Stimulated activated naive B cell treated with anti-CD40 and anti-IgM and Interleukin-4, amounts not matched to agents 10 μg/mL and 1 μg/mL and 100 μg/mL, for 72 hours (primary cell): ENCODE data around the gene VPREB1.

Experiments
- ATAC-seq, 2 donors: fragments of 150-1000 bp; cut with Tn5 transposase; replicated peaks; 2 replicates each; pipeline ENCODE4 v1.10.0; 2021; ENCODE audit warnings: moderate library complexity in 1 of 2
- DNase-seq: peaks from one replicate; pipeline ENCODE4 v3.0.0; 2021
- H3K27ac Mint-ChIP-seq: one replicate; pipeline ENCODE4 v1.8.0; 2022; ENCODE audit warnings: mild to moderate bottlenecking, mixed read lengths
- H3K27me3 Mint-ChIP-seq, 2 donors: one replicate each; pipeline ENCODE4 v1.8.0; 2022; ENCODE audit warnings: mixed read lengths in 2 of 2
- H3K36me3 Mint-ChIP-seq, 2 donors: one replicate each; pipeline ENCODE4 v1.8.0; 2022; ENCODE audit warnings: mixed read lengths in 2 of 2, mild to moderate bottlenecking in 1 of 2
- H3K4me1 Mint-ChIP-seq, 2 donors: one replicate each; pipeline ENCODE4 v1.8.0; 2022; ENCODE audit warnings: mixed read lengths in 2 of 2, mild to moderate bottlenecking in 1 of 2
- H3K4me3 Mint-ChIP-seq, 2 donors: one replicate each; pipeline ENCODE4 v1.8.0; 2022; ENCODE audit warnings: mild to moderate bottlenecking in 2 of 2, mixed read lengths in 2 of 2, moderate library complexity in 1 of 2
- H3K9me3 Mint-ChIP-seq, 2 donors: one replicate each; pipeline ENCODE4 v1.8.0; 2022; ENCODE audit warnings: mixed read lengths in 2 of 2, mild to moderate bottlenecking in 1 of 2

Gene VPREB1

GRCh38 chr22:22244316-22245250 lies at the start of gene VPREB1:
Gene VPREB1 (plus strand): TSS chr22:22244786. CDS start chr22:22244814, 28 bp downstream.
- no peaks in the 10 kb centered on the region for H3K36me3 Mint-ChIP-seq
- ATAC-seq (peak; percentile 30), DNase-seq (no peak)
- no peaks in the 10 kb centered on the region for H3K27me3 Mint-ChIP-seq
- peaks cover 46 to 80% of the 10 kb centered on the region in 2 donors for H3K4me1 Mint-ChIP-seq
- no peaks in the 10 kb centered on the region for H3K9me3 Mint-ChIP-seq
- no peak within 1 kb of the TSS for H3K27ac Mint-ChIP-seq
- H3K4me3 Mint-ChIP-seq: no peak within 1 kb of the TSS

DNA sequence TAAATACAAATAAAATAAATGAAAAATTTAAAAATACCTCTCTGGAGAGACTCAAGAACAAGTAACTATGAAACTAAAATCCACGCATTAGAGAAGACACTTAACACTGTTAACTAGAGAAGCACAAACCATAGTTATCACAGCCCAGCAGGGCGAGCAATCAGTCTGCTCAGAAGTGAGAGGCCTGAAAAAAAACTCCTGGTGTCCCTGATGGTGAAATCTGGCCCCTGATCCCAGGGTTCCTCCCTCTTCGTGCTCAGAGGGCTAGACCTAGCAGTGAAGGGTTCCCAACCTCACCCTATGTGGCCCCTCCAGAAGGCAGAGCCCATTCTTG lies 49.7 kb upstream of the VPREB1 start:
- ATAC-seq: no peak
- DNase-seq: no peak
- peaks cover 46 to 48% of the 10 kb centered on the region in 2 donors for H3K4me1 Mint-ChIP-seq
- H3K36me3 Mint-ChIP-seq: peaks cover 0 to 4% of the 10 kb centered on the region in 2 donors
- H3K4me3 Mint-ChIP-seq: peak overlapping the region in 1 of 2 donors; percentile 66
- H3K9me3 Mint-ChIP-seq: peaks cover 0 to under 1% of the 10 kb centered on the region in 2 donors
- H3K27me3 Mint-ChIP-seq: no peaks in the 10 kb centered on the region
- no peak overlapping the region for H3K27ac Mint-ChIP-seq

DNA sequence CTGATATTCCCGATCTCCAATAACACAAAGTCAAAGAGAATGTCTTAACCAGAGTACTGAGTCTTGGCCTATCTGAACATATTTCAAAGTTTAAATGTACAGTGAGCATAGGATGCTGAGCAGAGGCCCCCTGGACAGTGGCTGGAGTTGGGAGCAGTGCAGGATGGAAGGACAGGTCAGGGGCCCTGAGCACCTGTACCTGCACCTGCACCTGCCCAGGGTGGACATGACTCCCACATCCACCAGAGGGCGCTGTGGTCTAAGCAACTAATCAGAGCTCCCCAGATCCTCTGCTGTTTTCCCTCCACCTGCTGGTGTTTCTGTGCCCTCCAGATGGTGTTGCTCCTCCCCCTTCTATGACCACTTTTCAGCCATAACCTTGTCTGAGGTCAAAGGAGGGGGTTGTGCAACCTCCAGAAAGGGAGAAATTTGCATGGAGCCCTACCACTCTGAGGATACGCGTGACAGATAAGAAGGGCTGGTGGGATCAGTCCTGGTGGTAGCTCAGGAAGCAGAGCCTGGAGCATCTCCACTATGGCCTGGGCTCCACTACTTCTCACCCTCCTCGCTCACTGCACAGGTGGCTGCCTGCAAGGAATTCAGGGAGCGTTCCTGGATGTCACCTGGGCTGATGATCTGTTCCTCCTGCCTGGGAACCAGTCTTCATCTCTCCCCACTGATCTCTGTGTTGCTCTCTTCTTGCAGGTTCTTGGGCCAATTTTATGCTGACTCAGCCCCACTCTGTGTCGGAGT lies 49.1 kb upstream of the VPREB1 start:
- H3K4me1 Mint-ChIP-seq: peaks cover 46 to 54% of the 10 kb centered on the region in 2 donors
- peaks cover 0 to 4% of the 10 kb centered on the region in 2 donors for H3K36me3 Mint-ChIP-seq
- no peaks in the 10 kb centered on the region for H3K27me3 Mint-ChIP-seq
- no peaks in the 10 kb centered on the region for H3K9me3 Mint-ChIP-seq
- peak overlapping the region; percentile 59 to 66 for H3K4me3 Mint-ChIP-seq
- peak; percentile 79 to 87 for ATAC-seq
- peak overlapping the region; percentile 84 for H3K27ac Mint-ChIP-seq
- peak; percentile 78 for DNase-seq

DNA sequence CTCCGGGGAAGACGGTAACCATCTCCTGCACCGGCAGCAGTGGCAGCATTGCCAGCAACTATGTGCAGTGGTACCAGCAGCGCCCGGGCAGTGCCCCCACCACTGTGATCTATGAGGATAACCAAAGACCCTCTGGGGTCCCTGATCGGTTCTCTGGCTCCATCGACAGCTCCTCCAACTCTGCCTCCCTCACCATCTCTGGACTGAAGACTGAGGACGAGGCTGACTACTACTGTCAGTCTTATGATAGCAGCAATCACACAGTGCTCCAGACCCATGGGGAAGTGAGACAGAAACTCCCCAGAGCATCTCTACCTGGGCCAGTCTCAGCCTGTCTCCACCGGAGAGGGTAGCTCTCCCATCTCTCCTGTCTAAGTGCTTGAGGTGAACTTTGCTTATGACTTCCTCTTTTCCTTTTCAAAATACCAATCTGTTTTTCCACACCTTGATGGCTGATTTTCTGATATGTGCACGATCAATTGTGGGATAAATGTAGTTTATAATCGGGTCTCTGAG lies 48.5 kb upstream of the VPREB1 start:
- DNase-seq (peak; percentile 47), ATAC-seq (peak; percentile 92 to 93)
- Mint-ChIP-seq H3K9me3 (no peaks in the 10 kb centered on the region), H3K27ac (peak overlapping the region; percentile 84), H3K27me3 (no peaks in the 10 kb centered on the region), H3K4me1 (peaks cover 47 to 60% of the 10 kb centered on the region in 2 donors), H3K36me3 (peaks cover 0 to 1% of the 10 kb centered on the region in 2 donors), H3K4me3 (peak overlapping the region; percentile 59 to 66)

GRCh38 chr22:22196833-22197477 lies 47.6 kb upstream of the VPREB1 start:
- H3K9me3 Mint-ChIP-seq: no peaks in the 10 kb centered on the region
- no peak for DNase-seq
- H3K27me3 Mint-ChIP-seq: no peaks in the 10 kb centered on the region
- peaks cover 0 to under 1% of the 10 kb centered on the region in 2 donors for H3K36me3 Mint-ChIP-seq
- H3K4me1 Mint-ChIP-seq: peaks cover 56 to 69% of the 10 kb centered on the region in 2 donors
- H3K4me3 Mint-ChIP-seq: peak overlapping the region in 1 of 2 donors; percentile 44
- no peak for ATAC-seq
- peak overlapping the region; percentile 3 for H3K27ac Mint-ChIP-seq

- DNase-seq (no peak), ATAC-seq (no peak)
- Mint-ChIP-seq H3K9me3 (no peaks in the 10 kb centered on the region), H3K27ac (peak overlapping the region; percentile 80), H3K36me3 (no peaks in the 10 kb centered on the region), H3K4me1 (peaks cover 58 to 73% of the 10 kb centered on the region in 2 donors), H3K4me3 (no peak overlapping the region), H3K27me3 (no peaks in the 10 kb centered on the region)
Measured at GRCh38 chr22:22197993-22198402, 46.6 kb upstream of the VPREB1 start.

GRCh38 chr22:22198751-22199150 lies 45.8 kb upstream of the VPREB1 start:
- no peaks in the 10 kb centered on the region for H3K27me3 Mint-ChIP-seq
- H3K4me3 Mint-ChIP-seq: no peak overlapping the region
- ATAC-seq (no peak), DNase-seq (no peak)
- peaks cover 61 to 76% of the 10 kb centered on the region in 2 donors for H3K4me1 Mint-ChIP-seq
- peak overlapping the region; percentile 65 for H3K27ac Mint-ChIP-seq
- H3K36me3 Mint-ChIP-seq: no peaks in the 10 kb centered on the region
- H3K9me3 Mint-ChIP-seq: no peaks in the 10 kb centered on the region

- ATAC-seq (no peak), DNase-seq (no peak)
- no peak overlapping the region for H3K4me3 Mint-ChIP-seq
- no peaks in the 10 kb centered on the region for H3K36me3 Mint-ChIP-seq
- no peaks in the 10 kb centered on the region for H3K27me3 Mint-ChIP-seq
- H3K9me3 Mint-ChIP-seq: no peaks in the 10 kb centered on the region
- H3K4me1 Mint-ChIP-seq: peaks cover 61 to 76% of the 10 kb centered on the region in 2 donors
- H3K27ac Mint-ChIP-seq: no peak overlapping the region
Measured at GRCh38 chr22:22199634-22200033, 45.0 kb upstream of the VPREB1 start.

DNA sequence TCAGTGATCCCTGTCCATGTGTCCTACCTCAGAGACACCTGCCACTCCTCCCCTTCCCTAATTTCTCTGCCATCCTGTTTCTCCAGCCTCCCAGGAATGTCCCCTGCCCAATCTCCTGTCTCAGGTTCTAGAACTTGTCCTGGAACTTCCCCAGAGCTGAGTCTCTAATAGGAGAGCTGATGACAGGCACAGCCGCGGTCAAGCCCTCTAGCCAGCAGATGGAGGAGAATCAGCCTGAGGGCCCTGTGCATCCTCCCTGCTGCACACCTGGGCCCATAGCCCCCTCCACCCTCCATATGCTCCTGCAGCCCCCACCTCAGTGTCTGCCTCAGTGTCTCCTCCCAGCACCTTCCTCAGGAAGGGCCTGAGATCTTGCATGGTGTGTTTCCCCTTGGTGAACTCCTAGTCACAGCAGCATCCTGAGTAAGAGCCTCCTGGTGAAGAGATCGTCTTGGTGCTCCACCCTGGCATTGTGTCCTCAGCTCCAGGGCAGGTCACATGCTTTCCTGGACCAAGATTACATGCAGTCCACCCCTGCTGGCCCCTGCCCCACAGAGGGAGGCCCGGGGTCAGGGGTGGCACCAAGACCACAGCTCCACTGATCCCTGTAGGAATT lies 43.9 kb upstream of the VPREB1 start:
- Mint-ChIP-seq H3K9me3 (no peaks in the 10 kb centered on the region), H3K27ac (peak overlapping the region; percentile 93), H3K4me1 (peaks cover 54 to 68% of the 10 kb centered on the region in 2 donors), H3K4me3 (no peak overlapping the region), H3K36me3 (no peaks in the 10 kb centered on the region), H3K27me3 (no peaks in the 10 kb centered on the region)
- no peak for ATAC-seq
- DNase-seq: no peak

DNA sequence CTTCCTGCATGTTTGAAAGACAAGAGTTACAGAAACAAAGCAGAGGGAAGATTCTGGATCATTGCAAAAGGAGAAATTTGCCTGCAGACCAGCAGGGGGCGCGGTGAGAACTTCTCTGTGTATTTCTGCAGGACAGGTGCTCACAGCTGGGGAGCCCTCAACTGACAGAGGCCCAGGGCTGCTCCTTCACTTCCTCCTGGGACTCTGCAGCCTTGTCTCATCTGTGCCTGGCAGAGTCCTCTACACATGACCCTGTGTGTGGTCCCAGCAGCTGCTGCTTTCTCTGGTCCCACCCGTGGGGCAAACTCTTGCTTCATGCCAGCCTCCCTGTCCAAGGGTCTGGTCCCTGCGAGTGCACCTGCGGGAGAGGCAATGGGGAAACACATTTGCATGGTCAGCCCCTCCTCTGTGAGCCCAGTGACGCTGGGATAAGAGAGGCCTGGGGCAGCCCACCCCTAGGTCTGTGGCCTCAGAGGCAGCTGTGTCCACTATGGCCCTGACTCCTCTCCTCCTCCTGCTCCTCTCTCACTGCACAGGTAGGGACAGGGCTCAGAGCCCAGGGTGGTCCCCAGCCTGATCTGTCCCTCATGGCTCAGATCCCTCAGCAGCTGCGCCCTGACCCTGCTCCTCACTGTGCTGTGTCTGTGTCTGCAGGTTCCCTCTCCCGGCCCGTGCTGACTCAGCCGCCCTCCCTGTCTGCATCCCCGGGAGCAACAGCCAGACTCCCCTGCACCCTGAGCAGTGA lies 43.2 kb upstream of the VPREB1 start:
- Mint-ChIP-seq H3K4me1 (peaks cover 53 to 68% of the 10 kb centered on the region in 2 donors), H3K9me3 (no peaks in the 10 kb centered on the region), H3K27ac (peak overlapping the region; percentile 93), H3K27me3 (no peaks in the 10 kb centered on the region), H3K36me3 (no peaks in the 10 kb centered on the region), H3K4me3 (peak overlapping the region in 1 of 2 donors; percentile 19)
- DNase-seq: peak; percentile 37
- peak; percentile 62 to 74 for ATAC-seq

DNA sequence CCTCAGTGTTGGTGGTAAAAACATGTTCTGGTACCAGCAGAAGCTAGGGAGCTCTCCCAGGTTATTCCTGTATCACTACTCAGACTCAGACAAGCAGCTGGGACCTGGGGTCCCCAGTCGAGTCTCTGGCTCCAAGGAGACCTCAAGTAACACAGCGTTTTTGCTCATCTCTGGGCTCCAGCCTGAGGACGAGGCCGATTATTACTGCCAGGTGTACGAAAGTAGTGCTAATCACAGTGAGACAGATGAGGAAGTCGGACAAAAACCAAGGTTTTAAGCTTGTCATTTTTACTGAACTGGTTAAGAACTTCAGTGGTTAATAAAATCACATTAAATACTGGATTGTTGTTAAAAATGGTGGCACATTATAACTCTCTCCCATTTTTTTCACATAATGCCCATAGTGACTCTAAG lies 42.6 kb upstream of the VPREB1 start:
- peak overlapping the region; percentile 74 for H3K27ac Mint-ChIP-seq
- H3K36me3 Mint-ChIP-seq: no peaks in the 10 kb centered on the region
- H3K27me3 Mint-ChIP-seq: no peaks in the 10 kb centered on the region
- no peak for DNase-seq
- ATAC-seq: peak; percentile 38 to 61
- H3K4me3 Mint-ChIP-seq: peak overlapping the region in 1 of 2 donors; percentile 19
- peaks cover 50 to 68% of the 10 kb centered on the region in 2 donors for H3K4me1 Mint-ChIP-seq
- H3K9me3 Mint-ChIP-seq: no peaks in the 10 kb centered on the region

- Mint-ChIP-seq H3K9me3 (no peaks in the 10 kb centered on the region), H3K4me3 (no peak overlapping the region), H3K36me3 (no peaks in the 10 kb centered on the region), H3K27me3 (no peaks in the 10 kb centered on the region), H3K4me1 (peaks cover 48 to 63% of the 10 kb centered on the region in 2 donors), H3K27ac (no peak overlapping the region)
- DNase-seq (no peak), ATAC-seq (no peak)
Measured at GRCh38 chr22:22203048-22203971, 41.3 kb upstream of the VPREB1 start.
